Stimulated activated CD8-positive, alpha-beta memory T cell treated with anti-CD3 and anti-CD28 coated beads, Interleukin-4, amount 100 ng/mL, for 24 hours (primary cell): ENCODE results near the gene MDFI.

Source experiments
- DNase-seq: peaks from one replicate; pipeline ENCODE4 v3.0.0-alpha.2; 2020; ENCODE audit warnings: low read depth

Gene MDFI, protein sequence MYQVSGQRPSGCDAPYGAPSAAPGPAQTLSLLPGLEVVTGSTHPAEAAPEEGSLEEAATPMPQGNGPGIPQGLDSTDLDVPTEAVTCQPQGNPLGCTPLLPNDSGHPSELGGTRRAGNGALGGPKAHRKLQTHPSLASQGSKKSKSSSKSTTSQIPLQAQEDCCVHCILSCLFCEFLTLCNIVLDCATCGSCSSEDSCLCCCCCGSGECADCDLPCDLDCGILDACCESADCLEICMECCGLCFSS

DNA sequence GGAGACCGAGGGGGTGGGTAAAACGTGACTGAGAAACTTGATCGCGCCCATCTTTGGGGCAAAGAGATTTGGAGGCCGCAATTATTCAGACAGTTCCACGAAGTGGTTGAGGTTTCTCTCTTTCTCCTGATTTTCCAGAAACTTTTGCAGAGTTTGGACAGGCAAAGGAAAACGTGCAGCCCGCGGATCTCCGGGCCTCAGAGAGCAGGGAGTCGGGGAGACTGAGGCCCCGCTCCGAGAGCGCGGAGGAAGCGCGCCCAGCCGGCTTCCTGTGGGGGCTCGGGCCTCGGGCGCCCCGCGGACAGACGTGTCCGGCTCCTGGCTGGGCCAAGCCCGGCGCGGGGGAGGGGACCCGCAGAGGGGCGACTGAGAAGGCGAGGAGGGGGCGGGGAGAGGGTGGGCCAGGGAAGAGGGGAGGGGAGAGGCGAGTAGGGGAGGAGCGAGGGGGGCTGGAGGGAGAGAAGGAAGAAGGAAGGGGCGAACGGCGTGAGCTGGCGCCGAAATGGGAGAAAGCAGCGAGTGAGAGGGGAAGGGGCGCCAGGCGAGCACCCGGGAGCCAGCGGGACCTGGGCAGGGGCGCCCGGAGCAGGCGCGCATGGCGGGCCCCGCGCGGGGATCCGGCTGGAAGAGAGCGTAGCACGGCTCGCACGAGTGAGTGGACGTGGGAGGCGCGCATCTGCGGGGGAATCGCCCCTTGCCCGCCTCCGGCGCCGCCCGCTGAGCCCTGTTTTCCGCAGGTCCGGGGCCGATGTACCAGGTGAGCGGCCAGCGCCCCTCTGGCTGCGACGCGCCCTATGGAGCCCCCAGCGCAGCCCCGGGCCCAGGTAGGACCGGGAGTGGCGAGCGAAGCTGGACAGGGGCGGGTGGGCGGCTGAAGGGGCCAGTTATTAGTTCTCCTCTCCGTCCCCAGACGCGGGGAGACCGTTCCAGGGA lies at the start of gene MDFI:
Gene MDFI (plus strand): TSS at position 467 of the 933 bp plus-strand sequence. CDS start 282 bp downstream, at position 749.
- DNase-seq: no peak

GRCh38 chr6:41589223-41589622 lies 49.0 kb upstream of the MDFI start:
- no peak for DNase-seq

- DNase-seq: no peak
These were observed 48.3 kb upstream of the MDFI start for GRCh38 chr6:41589636-41590622.

GRCh38 chr6:41591122-41591521 lies 47.1 kb upstream of the MDFI start:
- no peak for DNase-seq

DNA sequence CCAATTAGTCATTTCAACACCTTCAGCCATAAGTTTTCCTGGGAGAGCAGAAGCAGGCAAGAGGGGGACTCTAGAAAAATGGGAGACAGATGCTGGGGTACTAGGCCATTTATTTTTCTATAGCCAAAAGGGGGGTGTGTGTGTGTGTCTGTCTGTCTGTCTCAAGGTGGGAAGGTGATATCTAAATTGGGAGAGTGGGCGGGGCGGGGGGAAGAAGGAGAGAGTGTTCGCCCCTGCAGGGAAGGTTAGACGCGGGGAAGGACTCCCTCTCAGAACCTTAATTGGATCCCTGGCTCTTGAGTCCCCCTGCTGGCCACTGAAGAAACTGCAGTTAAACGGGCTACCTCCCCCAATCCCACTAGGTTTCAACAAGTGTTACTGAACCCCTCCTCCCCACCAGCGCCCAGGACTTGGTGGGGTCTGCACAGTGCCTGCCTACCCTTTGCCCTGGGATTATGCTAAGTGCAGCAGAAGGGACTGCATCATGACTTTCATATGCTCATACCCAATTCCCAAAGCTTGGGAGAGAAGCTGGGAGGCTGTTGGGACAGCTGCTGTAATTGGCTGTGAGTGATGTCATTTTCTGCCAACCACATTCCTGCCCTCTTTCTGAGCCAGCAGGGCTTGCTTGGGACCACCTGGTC lies 46.3 kb upstream of the MDFI start:
- peak; percentile 67 for DNase-seq

GRCh38 chr6:41593406-41593805 lies 44.9 kb upstream of the MDFI start:
- DNase-seq: no peak

GRCh38 chr6:41593839-41594238 lies 44.4 kb upstream of the MDFI start:
- DNase-seq: no peak

DNA sequence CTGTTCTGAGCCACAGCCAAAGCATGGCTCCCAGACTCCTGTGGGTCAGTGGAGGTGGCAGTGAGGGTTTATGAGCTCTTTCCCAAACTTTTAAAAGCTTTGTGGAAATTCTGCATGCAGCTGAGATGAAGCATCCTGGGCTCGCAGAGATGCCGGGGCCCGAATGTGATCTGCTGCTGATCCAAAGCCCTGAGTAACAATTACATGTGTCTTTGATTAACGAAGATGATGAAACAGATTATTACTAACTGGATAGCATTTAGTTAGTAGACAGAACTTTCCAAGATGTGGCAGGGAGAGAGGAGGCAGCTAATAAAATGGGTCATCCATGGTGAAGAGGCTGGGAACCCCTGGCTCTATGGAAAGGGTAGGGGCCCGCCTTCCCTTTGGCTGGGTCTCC lies 43.9 kb upstream of the MDFI start:
- DNase-seq: no peak

GRCh38 chr6:41594766-41595165 lies 43.5 kb upstream of the MDFI start:
- no peak for DNase-seq

- no peak for DNase-seq
These were observed 43.1 kb upstream of the MDFI start for GRCh38 chr6:41595166-41595565.

DNA sequence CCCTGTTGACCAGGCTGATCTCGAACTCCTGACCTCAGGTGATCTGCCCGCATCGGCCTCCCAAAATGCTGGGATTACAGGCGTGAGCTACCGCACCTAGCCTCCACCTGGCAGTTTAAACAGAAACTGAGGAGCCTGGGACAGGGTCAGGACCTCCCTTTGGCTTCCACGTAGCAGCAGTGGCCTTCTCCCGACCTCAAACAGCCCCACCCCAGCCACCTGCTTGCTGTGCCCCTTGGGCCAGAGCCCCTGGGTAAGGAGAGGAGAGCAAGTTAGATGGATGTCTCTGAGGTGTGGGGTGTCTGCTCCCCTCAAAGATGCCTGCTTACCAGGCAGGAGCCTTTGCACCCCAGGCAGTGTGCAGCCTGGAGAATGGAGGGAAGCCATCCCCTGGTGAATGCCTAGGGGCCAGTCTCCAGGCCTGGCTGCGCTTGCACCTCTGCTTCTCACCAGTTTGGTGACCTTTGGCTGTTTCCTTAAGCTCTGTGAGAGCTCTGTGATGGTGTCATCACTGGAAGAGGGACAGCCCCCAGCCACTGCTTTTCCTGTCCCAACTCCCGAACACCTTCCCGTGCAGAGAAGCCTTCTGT lies 42.1 kb upstream of the MDFI start:
- no peak for DNase-seq

- no peak for DNase-seq
These were observed 41.5 kb upstream of the MDFI start for GRCh38 chr6:41596807-41597206.

- no peak for DNase-seq
These were observed 40.8 kb upstream of the MDFI start for GRCh38 chr6:41597246-41598000.

- DNase-seq: no peak
These were observed 39.6 kb upstream of the MDFI start for GRCh38 chr6:41598670-41599014.

GRCh38 chr6:41599015-41599851 lies 39.0 kb upstream of the MDFI start:
- no peak for DNase-seq

GRCh38 chr6:41599852-41600445 lies 38.3 kb upstream of the MDFI start:
- no peak for DNase-seq

DNA sequence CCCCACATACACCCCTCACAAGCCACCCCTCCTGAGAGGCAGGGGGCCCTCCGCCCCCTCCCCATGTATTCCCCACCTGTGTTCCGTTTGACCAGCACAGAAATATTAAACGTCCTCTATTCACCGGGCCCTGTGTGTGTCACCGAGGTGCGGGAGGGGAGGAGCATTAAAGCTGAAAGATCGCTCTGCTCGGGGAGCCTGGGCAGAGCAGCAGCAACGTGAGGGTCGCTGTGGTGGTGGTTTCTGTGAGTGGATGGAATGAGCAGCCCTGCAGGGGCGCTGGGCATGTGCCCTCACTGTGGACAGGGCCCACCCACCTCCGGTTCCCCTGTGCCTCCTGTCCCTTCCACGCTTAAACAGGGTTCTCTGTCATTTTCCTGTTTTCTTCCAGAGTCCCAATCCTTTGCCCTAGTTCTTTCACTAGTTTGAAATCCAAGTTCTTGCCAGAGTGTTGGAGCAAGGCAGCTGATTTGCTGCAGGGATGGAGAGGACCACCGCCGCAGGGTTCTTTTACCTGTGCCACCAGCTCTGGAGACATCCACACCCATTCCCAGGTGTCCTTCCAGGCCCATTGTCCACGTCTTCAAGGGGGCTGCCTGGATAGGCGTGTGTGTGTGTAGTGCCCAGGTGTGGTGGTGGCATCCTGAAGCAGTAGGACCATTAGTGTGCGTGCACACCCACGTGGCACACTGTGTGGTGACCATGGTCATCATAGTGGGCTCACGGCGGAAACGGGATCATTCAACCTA lies 37.6 kb upstream of the MDFI start:
- no peak for DNase-seq

DNA sequence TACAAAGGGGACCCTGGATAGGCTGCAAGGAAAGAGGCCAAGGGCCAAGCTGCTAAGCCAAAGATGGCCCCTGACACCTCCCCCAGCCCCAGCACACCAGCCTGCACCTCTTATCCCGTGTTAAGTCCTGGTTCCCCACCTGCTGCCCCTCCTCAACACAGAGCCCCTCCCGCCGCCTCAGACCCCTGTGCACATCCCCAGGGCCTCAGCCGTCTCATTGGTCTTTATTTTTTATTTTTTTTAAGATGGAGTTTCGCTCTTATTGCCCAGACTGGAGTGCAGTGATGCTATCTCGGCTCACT lies 37.1 kb upstream of the MDFI start:
- no peak for DNase-seq

- no peak for DNase-seq
These were observed 35.9 kb upstream of the MDFI start for GRCh38 chr6:41602422-41602743.
